ENCODE results near the gene KCNK18. TPM values are rescaled to one million over a fixed set of nuclear protein-coding genes. Genes with fewer than 3 reads are reported as not detected.

KCNK18 gene
- total RNA-seq, result not detected

GRCh38 chr10:117197189-117197588 is at the start of gene KCNK18:
Gene KCNK18, plus strand, starts transcription at chr10:117197489. Its CDS starts 0 bp downstream, at chr10:117197489.

GRCh38 chr10:117240621-117241529 is 43.6 kb downstream of the KCNK18 start, which contains the start of gene SLC18A2:
Gene SLC18A2, plus strand, starts transcription at chr10:117241114. Its CDS starts 580 bp downstream, at chr10:117241694.

Other genes with a start within 250 kb of the KCNK18 start
- 19.4 TPM for gene SHTN1, start 192.3 kb upstream of the KCNK18 start, total RNA-seq
- 0.33 TPM for gene VAX1, start 59.2 kb upstream of the KCNK18 start, total RNA-seq
- 7.0 TPM for gene SLC18A2, start 43.6 kb downstream of the KCNK18 start, total RNA-seq
- gene PDZD8, start 178.0 kb downstream of the KCNK18 start, total RNA-seq, result 34.7 TPM

Measured in camera-type eye (tissue), 1 donor.